GM12892 (cell line): ENCODE results near the gene ADAMTS16.

Source experiments
- POLR2AphosphoS5 ChIP-seq: IDR thresholded peaks from 2 replicates; pipeline ENCODE4 v1.6.1; 2011; ENCODE audit warnings: low read depth, low read length, control low read depth
- TAF1 ChIP-seq: IDR thresholded peaks from 2 replicates; pipeline ENCODE4 v1.6.1; 2011; ENCODE audit warnings: low read depth, mild to moderate bottlenecking, control low read depth, low read length, borderline replicate concordance

GRCh38 chr5:5209510-5210286, 69.6 kb downstream of the ADAMTS16 start:
- no peak for TF ChIP-seq POLR2AphosphoS5
- no peak for TF ChIP-seq TAF1
